WTC11 (cell line): ENCODE results near the gene CADM1. TPM values are rescaled to one million over a fixed set of nuclear protein-coding genes. Genes with fewer than 3 reads are reported as not detected.

ENCODE experiments used
- ATAC-seq: fragments of 200-7000 bp; cut with Tn5 transposase; 2 replicates; pipeline ENCODE4 v1.10.0; 2021; ENCODE audit warnings: mild to moderate bottlenecking, moderate library complexity
- CTCF ChIA-PET: fragments of 300-600 bp; sonication (Branson Sonifier 250); formaldehyde crosslinking; loops from one replicate; lab custom pipeline; 2021; ENCODE audit warnings: antibody characterized with exemption; lab: Charles Lee
- POLR2A ChIA-PET: fragments of 350-600 bp; sonication (Branson Sonifier 250); formaldehyde crosslinking; loops from one replicate; lab custom pipeline; 2021; ENCODE audit warnings: antibody characterized with exemption; lab: Charles Lee
- DNase-seq: peaks from one replicate; pipeline ENCODE4 v3.0.0; 2021; ENCODE audit warnings: low spot score
- H3K27ac Mint-ChIP-seq: 2 replicates; pipeline ENCODE4 v1.8.0; 2021; ENCODE audit warnings: mixed read lengths
- H3K27me3 Mint-ChIP-seq: 2 replicates; pipeline ENCODE4 v1.8.0; 2021; ENCODE audit warnings: low read depth, mild to moderate bottlenecking, moderate library complexity, mixed read lengths
- H3K36me3 Mint-ChIP-seq: 2 replicates; pipeline ENCODE4 v1.8.0; 2021; ENCODE audit warnings: mixed read lengths
- H3K4me1 Mint-ChIP-seq: 2 replicates; pipeline ENCODE4 v1.8.0; 2022; ENCODE audit warnings: mixed read lengths
- H3K4me3 Mint-ChIP-seq: 2 replicates; pipeline ENCODE4 v1.8.0; 2021; ENCODE audit warnings: mild to moderate bottlenecking, moderate library complexity, mixed read lengths
- H3K9me3 Mint-ChIP-seq: 2 replicates; pipeline ENCODE4 v1.8.0; 2021; ENCODE audit warnings: mixed read lengths
- ARID4B ChIP-seq: sonication (generic); formaldehyde crosslinking; IDR thresholded peaks from 2 replicates; pipeline ENCODE4 v1.8.0; 2023; ENCODE audit warnings: missing genetic modification reagents, mild to moderate bottlenecking, borderline replicate concordance
- ATF6 ChIP-seq: sonication (generic); formaldehyde crosslinking; IDR thresholded peaks from 2 replicates; pipeline ENCODE4 v1.8.1; 2023; ENCODE audit warnings: mild to moderate bottlenecking, missing genetic modification reagents
- CDX4 ChIP-seq: fragments of 250-450 bp; sonication (Bioruptor Pico); IDR thresholded peaks from 2 replicates; pipeline ENCODE4 v1.9.0; 2021; ENCODE audit warnings: moderate library complexity, mild to moderate bottlenecking, inconsistent platforms, borderline replicate concordance
- E2F5 ChIP-seq: sonication (generic); formaldehyde crosslinking; IDR thresholded peaks from 2 replicates; pipeline ENCODE4 v1.8.1; 2022; ENCODE audit warnings: mild to moderate bottlenecking, moderate library complexity, missing genetic modification reagents
- HMGXB4 ChIP-seq: sonication (generic); formaldehyde crosslinking; IDR thresholded peaks from 2 replicates; pipeline ENCODE4 v1.8.1; 2023; ENCODE audit warnings: mild to moderate bottlenecking, moderate library complexity, missing genetic modification reagents
- IRF2 ChIP-seq: sonication (generic); formaldehyde crosslinking; IDR thresholded peaks from 2 replicates; pipeline ENCODE4 v1.8.0; 2022; ENCODE audit warnings: low read depth, missing genetic modification reagents, borderline replicate concordance
- JAZF1 ChIP-seq: fragments of 250-450 bp; sonication (Bioruptor Pico); IDR thresholded peaks from 2 replicates; pipeline ENCODE4 v1.9.0; 2021; ENCODE audit warnings: moderate library complexity, mild to moderate bottlenecking, inconsistent platforms
- JUN ChIP-seq: sonication (generic); formaldehyde crosslinking; IDR thresholded peaks from 2 replicates; pipeline ENCODE4 v1.8.0; 2023; ENCODE audit warnings: mild to moderate bottlenecking, missing genetic modification reagents
- MXD4 ChIP-seq: fragments of 250-450 bp; sonication (Bioruptor Pico); IDR thresholded peaks from 2 replicates; pipeline ENCODE4 v1.8.0; 2021; ENCODE audit warnings: mild to moderate bottlenecking, moderate library complexity, borderline replicate concordance
- MYBL2 ChIP-seq: sonication (generic); formaldehyde crosslinking; IDR thresholded peaks from 2 replicates; pipeline ENCODE4 v1.8.1; 2023; ENCODE audit warnings: mild to moderate bottlenecking, moderate library complexity, missing genetic modification reagents
- OVOL2 ChIP-seq: fragments of 250-450 bp; sonication (Bioruptor Pico); IDR thresholded peaks from 2 replicates; pipeline ENCODE4 v1.9.0; 2021; ENCODE audit warnings: mild to moderate bottlenecking, borderline replicate concordance
- PRDM15 ChIP-seq: sonication (generic); formaldehyde crosslinking; IDR thresholded peaks from 2 replicates; pipeline ENCODE4 v1.8.0; 2022; ENCODE audit warnings: missing genetic modification reagents
- RORB ChIP-seq: fragments of 250-450 bp; sonication (Bioruptor Pico); IDR thresholded peaks from 2 replicates; pipeline ENCODE4 v1.9.0; 2021; ENCODE audit warnings: mild to moderate bottlenecking
- SMAD3 ChIP-seq: sonication (generic); formaldehyde crosslinking; IDR thresholded peaks from 2 replicates; pipeline ENCODE4 v1.8.0; 2022; ENCODE audit warnings: missing genetic modification reagents, mild to moderate bottlenecking, borderline replicate concordance
- USF2 ChIP-seq: sonication (generic); formaldehyde crosslinking; IDR thresholded peaks from 2 replicates; pipeline ENCODE4 v1.8.1; 2023; ENCODE audit warnings: mild to moderate bottlenecking, missing genetic modification reagents, moderate library complexity
- ZNF121 ChIP-seq: sonication (generic); formaldehyde crosslinking; IDR thresholded peaks from 2 replicates; pipeline ENCODE4 v1.8.0; 2023; ENCODE audit warnings: missing genetic modification reagents
- ZNF138 ChIP-seq: sonication (generic); formaldehyde crosslinking; conservative IDR thresholded peaks from 2 replicates; pipeline ENCODE4 v1.8.1; 2022; ENCODE audit warnings: mild to moderate bottlenecking, moderate library complexity, missing genetic modification reagents
- ZNF416 ChIP-seq: fragments of 250-450 bp; sonication (Bioruptor Pico); IDR thresholded peaks from 2 replicates; pipeline ENCODE4 v1.9.0; 2021; ENCODE audit warnings: mild to moderate bottlenecking, inconsistent platforms
- ZNF425 ChIP-seq: fragments of 250-450 bp; sonication (Bioruptor Pico); conservative IDR thresholded peaks from 2 replicates; pipeline ENCODE4 v1.9.0; 2021; ENCODE audit warnings: mild to moderate bottlenecking
- total RNA-seq: library from RNA; stranded (reverse); gene quantifications from 3 replicates; pipeline ENCODE4 v1.2.3, GENCODE V29; 2021

The CADM1 gene
- total RNA-seq, 1 experiment from 2014 or later, result 26.8 TPM

GRCh38 chr11:115385226-115385625 is 119.0 kb downstream of the CADM1 start:
- Mint-ChIP-seq H3K9me3 (no peaks in the 10 kb centered on the region), H3K27ac (no peak overlapping the region), H3K4me3 (no peak overlapping the region), H3K36me3 (no peaks in the 10 kb centered on the region), H3K4me1 (peaks cover 14% of the 10 kb centered on the region), H3K27me3 (peaks cover 97% of the 10 kb centered on the region)
- TF ChIP-seq JUN (CRISPR knock-in tag) (no peak), E2F5 (CRISPR knock-in tag) (no peak), USF2 (CRISPR knock-in tag) (no peak)
- ChIA-PET CTCF (no interaction called here), POLR2A (no interaction called here)
- ATAC-seq (no peak), DNase-seq (no peak)

GRCh38 chr11:115384236-115384635 is 120.0 kb downstream of the CADM1 start:
- CTCF ChIA-PET, result no interaction called here
- no peak for ATAC-seq
- TF ChIP-seq OVOL2 (CRISPR knock-in tag) (no peak), CDX4 (no peak), PRDM15 (CRISPR knock-in tag) (no peak), SMAD3 (CRISPR knock-in tag) (no peak), HMGXB4 (CRISPR knock-in tag) (no peak), RORB (CRISPR knock-in tag) (no peak), ZNF138 (CRISPR knock-in tag) (no peak), JAZF1 (no peak), ZNF416 (no peak), ZNF425 (CRISPR knock-in tag) (no peak), MYBL2 (no peak), ARID4B (CRISPR knock-in tag) (no peak), IRF2 (no peak), ATF6 (no peak), ZNF121 (CRISPR knock-in tag) (no peak), MXD4 (no peak)

More at GRCh38 chr11:115384236-115384635, 120.0 kb downstream of the CADM1 start:
- Mint-ChIP-seq H3K27me3 (peaks cover 95% of the 10 kb centered on the region), H3K27ac (no peak overlapping the region), H3K9me3 (no peaks in the 10 kb centered on the region), H3K36me3 (no peaks in the 10 kb centered on the region), H3K4me3 (no peak overlapping the region), H3K4me1 (peaks cover 11% of the 10 kb centered on the region)
- no peak for DNase-seq
- POLR2A ChIA-PET, result no interaction called here
